RWPE2 (cell line): ENCODE results near the gene OGDHL.

ENCODE experiments used
- ATAC-seq: fragments of 200-7000 bp; cut with Tn5 transposase; 3 replicates; pipeline ENCODE4 v1.9.1; 2021; ENCODE audit warnings: low read depth
- DNase-seq: peaks from one replicate; pipeline ENCODE4 v3.0.0-alpha.2; 2020; ENCODE audit warnings: low spot score
- H3K27ac ChIP-seq: fragments of 450-650 bp; 2 replicates; pipeline ENCODE4 v1.5.1; 2017; ENCODE audit warnings: mild to moderate bottlenecking; ENCODE audit not compliant: poor library complexity, severe bottlenecking
- H3K27me3 ChIP-seq: fragments of 250-450 bp; sonication (Bioruptor Pico); 2 replicates; pipeline ENCODE4 v1.5.1; 2021; ENCODE audit warnings: mild to moderate bottlenecking, moderate library complexity; ENCODE audit not compliant: insufficient read depth, poor library complexity, severe bottlenecking
- H3K36me3 ChIP-seq: fragments of 250-450 bp; sonication (Bioruptor Pico); 2 replicates; pipeline ENCODE4 v1.5.1; 2020; ENCODE audit warnings: low read depth, mild to moderate bottlenecking, moderate library complexity
- H3K4me1 ChIP-seq: fragments of 250-450 bp; sonication (Bioruptor Pico); 2 replicates; pipeline ENCODE4 v1.5.1; 2021; ENCODE audit warnings: mild to moderate bottlenecking, moderate library complexity; ENCODE audit not compliant: insufficient read depth, poor library complexity, severe bottlenecking
- H3K4me3 ChIP-seq: fragments of 250-450 bp; sonication (Bioruptor Pico); 2 replicates; pipeline ENCODE4 v1.5.1; 2021; ENCODE audit warnings: mild to moderate bottlenecking, moderate library complexity; ENCODE audit not compliant: severe bottlenecking
- H3K9me3 ChIP-seq: fragments of 250-450 bp; sonication (Bioruptor Pico); 2 replicates; pipeline ENCODE4 v1.5.1; 2021; ENCODE audit warnings: mild to moderate bottlenecking, moderate library complexity; ENCODE audit not compliant: severe bottlenecking
- CTCF ChIP-seq: fragments of 450-650 bp; IDR thresholded peaks from one replicate; pipeline ENCODE4 v1.5.1; 2017; ENCODE audit warnings: mild to moderate bottlenecking, moderate library complexity; ENCODE audit not compliant: poor library complexity, severe bottlenecking

OGDHL gene

DNA sequence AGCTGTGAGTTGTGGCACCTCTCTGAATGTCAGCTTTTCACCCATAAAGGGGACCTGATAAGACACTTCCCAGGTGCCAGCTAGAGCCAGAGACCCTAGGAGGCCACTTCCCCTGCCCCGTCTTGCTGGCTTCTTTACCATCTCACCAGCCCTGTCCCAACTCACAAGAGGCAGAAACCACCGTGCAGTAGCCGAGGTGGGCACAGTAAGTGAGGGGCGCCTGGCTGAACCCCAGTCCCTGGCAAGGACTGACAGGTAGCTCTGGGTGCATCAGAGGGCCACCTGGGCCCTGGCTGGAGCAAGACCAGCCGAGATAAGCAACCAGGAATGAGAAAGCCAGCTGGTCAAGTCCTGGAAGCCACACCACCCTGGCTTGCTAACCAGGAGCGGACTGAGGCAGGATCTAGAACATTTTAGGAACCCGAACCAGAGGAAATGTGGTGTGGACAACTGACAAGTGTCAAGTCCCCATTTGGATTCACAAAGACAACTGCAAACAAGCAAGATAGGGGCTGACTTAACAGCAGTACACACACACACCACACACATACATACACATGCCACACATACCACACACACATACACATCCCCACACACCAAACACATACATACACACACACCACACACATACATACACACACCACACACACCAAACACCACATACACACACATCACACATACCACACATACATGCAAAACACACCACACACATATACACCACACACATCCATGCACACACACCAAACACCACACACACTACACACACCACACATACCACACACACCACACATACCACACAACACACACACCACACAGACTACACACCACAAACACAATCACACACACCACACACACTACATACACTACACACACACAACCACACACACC, 20.8 kb downstream of the OGDHL start:
- ATAC-seq (peak; percentile 32; the same call in 2 of the 3 replicates), DNase-seq (no peak)
- Histone ChIP-seq H3K27me3 (no peaks in the 10 kb centered on the region), H3K36me3 (no peaks in the 10 kb centered on the region), H3K27ac (no peak overlapping the region), H3K4me1 (no peaks in the 10 kb centered on the region), H3K4me3 (no peak overlapping the region), H3K9me3 (no peaks in the 10 kb centered on the region)
- no peak for TF ChIP-seq CTCF

DNA sequence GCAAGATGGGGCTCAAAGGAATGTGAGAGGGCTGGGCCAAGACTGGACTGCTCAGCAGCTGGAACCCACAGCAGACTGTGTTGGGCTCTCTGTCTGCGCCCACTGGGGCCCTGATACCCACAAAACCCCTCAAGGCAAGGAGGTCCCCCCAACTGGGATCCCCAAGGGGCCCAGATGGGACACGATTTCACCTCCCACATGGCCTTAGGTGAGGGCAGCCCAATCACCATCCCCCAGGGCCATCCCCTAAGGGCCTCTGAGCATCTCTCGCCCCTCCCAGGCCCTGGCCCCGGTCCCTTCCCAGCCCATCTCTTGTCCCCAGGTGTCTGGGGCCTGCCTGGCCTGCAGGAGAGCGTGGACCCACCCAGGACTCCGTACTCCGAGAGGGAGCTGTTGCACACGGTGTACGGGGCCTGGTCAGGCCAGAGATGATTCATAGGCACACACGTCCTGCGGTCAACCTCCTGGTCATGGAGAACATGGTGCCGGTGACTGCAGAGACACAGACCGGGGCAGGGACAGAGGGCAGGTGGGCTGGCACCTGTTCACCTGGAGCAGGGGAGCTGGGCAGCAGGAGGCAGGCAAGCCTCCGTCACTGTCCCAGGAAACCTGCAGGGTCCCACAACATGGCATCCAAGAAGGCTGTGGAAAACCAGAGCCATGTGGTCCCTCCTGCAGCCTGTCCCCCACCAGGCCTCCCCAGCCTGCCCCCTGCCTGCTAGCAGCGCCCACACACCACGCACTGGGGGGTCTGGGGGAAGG, 21.6 kb downstream of the OGDHL start:
- no peak for DNase-seq
- no peaks in the 10 kb centered on the region for H3K27me3 ChIP-seq

GRCh38 chr10:49739426-49739825, 22.7 kb downstream of the OGDHL start:
- ATAC-seq (no peak), DNase-seq (peak; percentile 50)
- Histone ChIP-seq H3K36me3 (no peaks in the 10 kb centered on the region), H3K27me3 (no peaks in the 10 kb centered on the region), H3K9me3 (no peaks in the 10 kb centered on the region), H3K27ac (no peak overlapping the region), H3K4me3 (no peak overlapping the region), H3K4me1 (peaks cover 4% of the 10 kb centered on the region)
- TF ChIP-seq CTCF: no peak

More for the DNA sequence above, 21.6 kb downstream of the OGDHL start:
- no peak overlapping the region for H3K27ac ChIP-seq
- TF ChIP-seq CTCF: no peak
- H3K4me3 ChIP-seq: no peak overlapping the region
- ATAC-seq: 0 out of 3 replicates have a peak, but pooled peaks have one; percentile 10
- H3K4me1 ChIP-seq: no peaks in the 10 kb centered on the region
- no peaks in the 10 kb centered on the region for H3K36me3 ChIP-seq
- no peaks in the 10 kb centered on the region for H3K9me3 ChIP-seq

- Histone ChIP-seq H3K27me3 (no peaks in the 10 kb centered on the region), H3K9me3 (no peaks in the 10 kb centered on the region), H3K4me1 (peaks cover 5% of the 10 kb centered on the region), H3K36me3 (no peaks in the 10 kb centered on the region), H3K4me3 (no peak overlapping the region), H3K27ac (no peak overlapping the region)
- ATAC-seq: no peak
- TF ChIP-seq CTCF: no peak
- DNase-seq: no peak
Observed at GRCh38 chr10:49738616-49739360, 23.3 kb downstream of the OGDHL start.
